IMR-90 (cell line): Measurements from ENCODE around the gene ZFPM1. TPM values are rescaled to one million over a fixed set of nuclear protein-coding genes. Genes with fewer than 3 reads are reported as not detected.
A peak's percentile ranks its signal among the peaks of the same experiment; 100 is the strongest.

Experiments used
- ATAC-seq: fragments of 200-7000 bp; cut with Tn5 transposase; 2 replicates; pipeline ENCODE4 v1.9.1; 2020; ENCODE audit warnings: low read depth, mild to moderate bottlenecking, moderate library complexity
- BruUV-seq: library from RNA; stranded (reverse); fragments of 400-500 nt; replicated peaks from 2 replicates; lab custom pipeline; 2021; lab: Mats Ljungman, UMichigan
- CTCF ChIA-PET: fragments of 300-600 bp; formaldehyde crosslinking; extraction: SDS; loops from one replicate; lab custom pipeline; 2021; ENCODE audit warnings: antibody characterized with exemption; lab: Yijun Ruan, JAX
- POLR2A ChIA-PET: fragments of 300-600 bp; sonication (Branson Sonifier 250); formaldehyde crosslinking; loops from one replicate; lab custom pipeline; 2022; ENCODE audit warnings: antibody characterized with exemption; ENCODE audit not compliant: unreplicated experiment; lab: Charles Lee
- DNase-seq: peaks from one replicate; pipeline ENCODE4 v3.0.0; 2013
- H2AFZ ChIP-seq: replicated peaks from 2 replicates; pipeline ENCODE3; 2013; ENCODE audit warnings: low read length, mild to moderate bottlenecking; ENCODE audit not compliant: poor library complexity
- H2AK5ac ChIP-seq: 2 replicates; pipeline ENCODE4 v1.6.1; 2013; ENCODE audit warnings: low read depth, low read length, inconsistent platforms
- H2AK9ac ChIP-seq: replicated peaks from 2 replicates; pipeline ENCODE3; 2013; ENCODE audit warnings: mild to moderate bottlenecking, low read depth, low read length, moderate library complexity; ENCODE audit not compliant: poor library complexity
- H2BK120ac ChIP-seq: 2 replicates; pipeline ENCODE4 v1.6.1; 2013; ENCODE audit warnings: low read depth, low read length, inconsistent platforms
- H2BK15ac ChIP-seq: 3 replicates; pipeline ENCODE4 v1.6.1; 2013; ENCODE audit warnings: low read depth, low read length, inconsistent platforms
- H2BK20ac ChIP-seq: 2 replicates; pipeline ENCODE4 v1.6.1; 2013; ENCODE audit warnings: low read depth, mild to moderate bottlenecking, inconsistent platforms, low read length, moderate library complexity
- H2BK5ac ChIP-seq: 2 replicates; pipeline ENCODE4 v1.6.1; 2013; ENCODE audit warnings: mild to moderate bottlenecking, low read depth, low read length, inconsistent platforms; ENCODE audit not compliant: poor library complexity, severe bottlenecking
- H3K14ac ChIP-seq: replicated peaks from 2 replicates; pipeline ENCODE4 v1.6.1; 2013; ENCODE audit warnings: low read depth, low read length, inconsistent platforms
- H3K18ac ChIP-seq: 2 replicates; pipeline ENCODE4 v1.6.1; 2013; ENCODE audit warnings: low read depth, low read length, control low read depth
- H3K23ac ChIP-seq: 2 replicates; pipeline ENCODE4 v1.6.1; 2013; ENCODE audit warnings: low read depth, low read length, inconsistent platforms
- H3K27ac ChIP-seq: 2 replicates; pipeline ENCODE4 v1.5.1; 2013; ENCODE audit warnings: mild to moderate bottlenecking, control low read depth, low read length; ENCODE audit not compliant: insufficient read depth
- H3K27me3 ChIP-seq: 2 replicates; pipeline ENCODE4 v1.6.1; 2013; ENCODE audit warnings: low read length; ENCODE audit not compliant: control insufficient read depth, insufficient read depth
- H3K36me3 ChIP-seq: 2 replicates; pipeline ENCODE4 v1.6.1; 2013; ENCODE audit warnings: low read length, mixed read lengths; ENCODE audit not compliant: control insufficient read depth, insufficient read depth
- H3K4ac ChIP-seq: 2 replicates; pipeline ENCODE4 v1.6.1; 2013; ENCODE audit warnings: low read depth, low read length, inconsistent platforms
- H3K4me1 ChIP-seq: 2 replicates; pipeline ENCODE4 v1.6.1; 2013; ENCODE audit warnings: low read length, mixed read lengths; ENCODE audit not compliant: control insufficient read depth, insufficient read depth
- H3K4me2 ChIP-seq: 2 replicates; pipeline ENCODE4 v1.6.1; 2013; ENCODE audit warnings: low read depth, mild to moderate bottlenecking, control low read depth, low read length, moderate library complexity
- H3K4me3 ChIP-seq: 2 replicates; pipeline ENCODE4 v1.5.1; 2013; ENCODE audit warnings: low read depth, mild to moderate bottlenecking, control low read depth, low read length, moderate library complexity; ENCODE audit not compliant: insufficient read depth
- H3K56ac ChIP-seq: 2 replicates; pipeline ENCODE4 v1.6.1; 2013; ENCODE audit warnings: low read length, inconsistent platforms; ENCODE audit not compliant: insufficient read depth; ENCODE audit errors: extremely low read depth
- H3K79me1 ChIP-seq, 2 experiments: 2 replicates each; pipeline ENCODE4 v1.6.1; 2013; ENCODE audit warnings: low read length in 2 of 2, inconsistent platforms in 1 of 2, low read depth in 1 of 2
- H3K9ac ChIP-seq: 2 replicates; pipeline ENCODE4 v1.6.1; 2013; ENCODE audit warnings: low read depth, low read length, control low read depth
- H3K9me1 ChIP-seq: 2 replicates; pipeline ENCODE4 v1.6.1; 2013; ENCODE audit warnings: low read length, inconsistent platforms; ENCODE audit not compliant: insufficient read depth
- H3K9me3 ChIP-seq: 2 replicates; pipeline ENCODE4 v1.6.1; 2013; ENCODE audit warnings: low read length; ENCODE audit not compliant: control insufficient read depth, insufficient read depth
- H4K20me1 ChIP-seq: 2 replicates; pipeline ENCODE4 v1.6.1; 2013; ENCODE audit warnings: low read length, inconsistent platforms; ENCODE audit not compliant: insufficient read depth
- H4K5ac ChIP-seq: 2 replicates; pipeline ENCODE4 v1.6.1; 2013; ENCODE audit warnings: mild to moderate bottlenecking, low read depth, low read length, control low read depth
- H4K8ac ChIP-seq, 2 experiments: 2 replicates each; pipeline ENCODE4 v1.6.1; 2013; ENCODE audit warnings: low read depth in 2 of 2, low read length in 2 of 2, control low read depth in 1 of 2, inconsistent platforms in 1 of 2
- H4K91ac ChIP-seq: 2 replicates; pipeline ENCODE4 v1.6.1; 2013; ENCODE audit warnings: low read depth, low read length, inconsistent platforms; ENCODE audit not compliant: insufficient read depth
- BHLHE40 ChIP-seq: fragments of 150-350 bp; IDR thresholded peaks from 2 replicates; pipeline ENCODE4 v1.6.1; 2016; ENCODE audit warnings: mild to moderate bottlenecking, low read depth, low read length
- CEBPB ChIP-seq: IDR thresholded peaks from 2 replicates; pipeline ENCODE4 v1.6.1; 2012; ENCODE audit warnings: low read depth, low read length, improper control_type of control experiment
- CHD1 ChIP-seq: IDR thresholded peaks from 2 replicates; pipeline ENCODE4 v1.6.1; 2012; ENCODE audit warnings: low read depth, low read length, improper control_type of control experiment
- MAFK ChIP-seq: IDR thresholded peaks from 2 replicates; pipeline ENCODE4 v1.6.1; 2012; ENCODE audit warnings: low read depth, low read length, improper control_type of control experiment
- MAZ ChIP-seq: IDR thresholded peaks from 2 replicates; pipeline ENCODE4 v1.6.1; 2012; ENCODE audit warnings: low read depth, mild to moderate bottlenecking, low read length, improper control_type of control experiment, moderate library complexity, borderline replicate concordance
- MXI1 ChIP-seq: IDR thresholded peaks from 2 replicates; pipeline ENCODE4 v1.6.1; 2012; ENCODE audit warnings: low read depth, mild to moderate bottlenecking, low read length, moderate library complexity, borderline replicate concordance
- NFE2L2 ChIP-seq: fragments of 150-350 bp; IDR thresholded peaks from 2 replicates; pipeline ENCODE4 v1.6.1; 2016; ENCODE audit warnings: low read depth, mild to moderate bottlenecking, low read length
- POLR2A ChIP-seq: IDR thresholded peaks from 2 replicates; pipeline ENCODE4 v1.6.1; 2012; ENCODE audit warnings: mild to moderate bottlenecking, low read depth, low read length
- RAD21 ChIP-seq: IDR thresholded peaks from 2 replicates; pipeline ENCODE4 v1.6.1; 2012; ENCODE audit warnings: low read length, improper control_type of control experiment
- RFX5 ChIP-seq: IDR thresholded peaks from 2 replicates; pipeline ENCODE4 v1.8.0; 2012; ENCODE audit warnings: low read depth, mild to moderate bottlenecking, low read length, moderate library complexity
- SMC3 ChIP-seq: fragments of 150-350 bp; IDR thresholded peaks from 2 replicates; pipeline ENCODE4 v1.6.1; 2016; ENCODE audit warnings: low read depth, mild to moderate bottlenecking, antibody characterized with exemption, low read length, moderate library complexity
- WGBS, 2 experiments: methylation state at CpG; one replicate each; pipeline versions ENCODE4 v1.1.5 to v1.1.7; 2013; ENCODE audit warnings: missing lambda C conversion rate in 2 of 2; ENCODE audit not compliant: insufficient read length in 1 of 2; ENCODE audit errors: extremely low coverage in 2 of 2; 5-methylcytosine and 5-hydroxymethylcytosine counted together
- dilution Hi-C: fragments of 300-500 bp; cut with HindIII; formaldehyde crosslinking; loops from one replicate; pipeline ENCODE4 v1.14.3; 2018; ENCODE audit warnings: low sequenced_read_pairs; ENCODE audit not compliant: unreplicated experiment
- in situ Hi-C: fragments of 300-500 bp; cut with MboI; formaldehyde crosslinking; loops from 3 replicates; pipeline ENCODE4 v1.14.3; 2019; ENCODE audit warnings: low sequenced_read_pairs, inconsistent platforms, mixed read lengths
- intact Hi-C: fragments of 100-400 bp; cut with micrococcal nuclease; formaldehyde crosslinking; loops from 2 replicates; pipeline ENCODE4 v1.10.0; 2022
- polyA plus RNA-seq, 3 experiments: library from polyadenylated mRNA; depleted of rRNA; stranded (reverse); fragments of >200 nt; gene quantifications; 2 replicates each; pipeline ENCODE4 v1.2.3, GENCODE V29; 2012; ENCODE audit warnings: low replicate concordance in 1 of 3
- total RNA-seq: library from RNA; depleted of rRNA; stranded (reverse); fragments of >200 nt; gene quantifications from 2 replicates; pipeline ENCODE4 v1.2.3, GENCODE V29; 2012
- TF ChIP-seq, protein P1 (sequence below): conservative IDR thresholded peaks from 2 replicates; pipeline ENCODE4 v1.5.1; 2012; ENCODE audit warnings: mild to moderate bottlenecking, low read depth, low read length, improper control_type of control experiment

ZFPM1 gene
- total and polyA plus RNA-seq, 2 of the 4 experiments (the other 2 are of a cell fraction) = 0.36 to 1.1 TPM

DNA sequence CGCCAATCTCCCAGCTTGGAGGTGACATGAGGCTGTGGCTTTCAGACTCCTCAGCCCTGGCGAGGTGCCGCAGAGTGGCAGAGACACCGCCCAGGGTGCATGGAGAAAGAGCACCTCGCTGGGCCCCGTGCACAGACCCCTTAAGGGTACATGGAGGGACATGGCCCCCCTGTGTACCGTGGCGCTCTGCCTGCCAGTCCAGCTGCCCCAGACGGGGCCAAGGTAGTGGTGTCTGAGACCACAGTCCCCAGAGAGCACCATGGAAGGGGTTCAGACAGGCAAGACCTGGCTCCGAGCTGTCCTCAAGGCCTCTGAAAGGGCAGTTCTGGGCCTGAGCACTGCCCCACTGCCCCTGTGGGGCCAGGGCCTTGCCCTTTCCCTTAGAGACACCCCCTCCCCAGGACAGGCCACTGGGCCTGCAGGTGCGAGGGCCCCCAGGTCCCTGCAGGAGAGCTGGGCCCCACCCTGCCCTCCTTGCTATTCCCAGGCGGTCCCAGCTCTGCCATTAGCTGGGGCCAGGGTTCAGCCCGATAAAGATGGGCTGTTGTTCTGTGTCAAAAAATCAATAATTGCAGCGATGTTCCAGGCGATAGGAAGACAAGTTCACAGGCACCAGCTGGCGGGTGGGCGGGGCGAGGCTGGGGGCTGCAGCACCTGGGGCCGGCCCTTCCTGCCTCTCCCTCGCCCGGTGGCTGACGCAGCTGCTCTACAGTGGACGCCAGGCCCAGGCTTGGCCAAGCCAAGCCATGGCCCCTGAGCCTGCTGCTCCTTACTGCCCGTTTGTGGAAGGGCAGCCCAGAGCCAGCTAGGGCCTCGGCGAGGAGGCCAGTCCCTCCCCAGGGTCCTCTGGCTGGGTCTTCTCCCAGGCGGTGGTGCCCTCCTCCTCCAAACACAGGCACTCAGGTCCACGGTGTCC is 51.7 kb downstream of the ZFPM1 start:
- Histone ChIP-seq H3K9me1 (no peaks in the 10 kb centered on the region), H4K20me1 (peaks cover 7% of the 10 kb centered on the region), H3K27me3 (no peaks in the 10 kb centered on the region), H3K4me3 (no peak overlapping the region), H2AFZ (peak overlapping the region; percentile 37), H3K9ac (no peak overlapping the region), H3K4me2 (no peak overlapping the region), H3K9me3 (no peaks in the 10 kb centered on the region), H3K36me3 (peaks cover 4% of the 10 kb centered on the region), H2AK9ac (no peak overlapping the region), H3K14ac (no peak overlapping the region), H3K56ac (no peak overlapping the region), H2BK15ac (no peak overlapping the region), H3K27ac (no peak overlapping the region), H2BK20ac (no peak overlapping the region), H3K79me1 (no peaks in the 10 kb centered on the region), H2BK5ac (no peak overlapping the region), H3K23ac (no peak overlapping the region), H4K5ac (no peak overlapping the region), H2BK120ac (no peak overlapping the region), H2AK5ac (no peak overlapping the region), H3K4ac (no peak overlapping the region), H3K4me1 (no peaks in the 10 kb centered on the region), H4K91ac (no peak overlapping the region), H3K18ac (no peak overlapping the region), H4K8ac (no peak overlapping the region)
- BruUV-seq = no TSS peak
- in situ Hi-C loops (no loop called here), dilution Hi-C loops (no loop called here), intact Hi-C loops (no loop called here)
- CTCF ChIA-PET = no interaction called here
- DNase-seq = no peak
- WGBS, 2 experiments = 86% methylated on average over 17 of the region's 28 CpGs; no CpG with 5 or more reads in 1 of the 2 experiments
- ATAC-seq = no peak
- POLR2A ChIA-PET = no interaction called here
- TF ChIP-seq POLR2A (no peak), MAZ (no peak), CEBPB (no peak), MXI1 (no peak), BHLHE40 (no peak), SMC3 (no peak), RAD21 (no peak), RFX5 (no peak), NFE2L2 (no peak), MAFK (no peak), CHD1 (no peak)
- TF ChIP-seq, protein P1, sequence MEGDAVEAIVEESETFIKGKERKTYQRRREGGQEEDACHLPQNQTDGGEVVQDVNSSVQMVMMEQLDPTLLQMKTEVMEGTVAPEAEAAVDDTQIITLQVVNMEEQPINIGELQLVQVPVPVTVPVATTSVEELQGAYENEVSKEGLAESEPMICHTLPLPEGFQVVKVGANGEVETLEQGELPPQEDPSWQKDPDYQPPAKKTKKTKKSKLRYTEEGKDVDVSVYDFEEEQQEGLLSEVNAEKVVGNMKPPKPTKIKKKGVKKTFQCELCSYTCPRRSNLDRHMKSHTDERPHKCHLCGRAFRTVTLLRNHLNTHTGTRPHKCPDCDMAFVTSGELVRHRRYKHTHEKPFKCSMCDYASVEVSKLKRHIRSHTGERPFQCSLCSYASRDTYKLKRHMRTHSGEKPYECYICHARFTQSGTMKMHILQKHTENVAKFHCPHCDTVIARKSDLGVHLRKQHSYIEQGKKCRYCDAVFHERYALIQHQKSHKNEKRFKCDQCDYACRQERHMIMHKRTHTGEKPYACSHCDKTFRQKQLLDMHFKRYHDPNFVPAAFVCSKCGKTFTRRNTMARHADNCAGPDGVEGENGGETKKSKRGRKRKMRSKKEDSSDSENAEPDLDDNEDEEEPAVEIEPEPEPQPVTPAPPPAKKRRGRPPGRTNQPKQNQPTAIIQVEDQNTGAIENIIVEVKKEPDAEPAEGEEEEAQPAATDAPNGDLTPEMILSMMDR = no peak
